OCI-M2 (cell line): Measurements from ENCODE around the gene FAM110A.

ENCODE experiments used
- DNase-seq: peaks from one replicate; lab custom pipeline; 2025; ENCODE audit not compliant: unreplicated experiment; lab: John Stamatoyannopoulos, UW

Gene FAM110A

GRCh38 chr20:870758-871157 is 37.2 kb downstream of the FAM110A start:
- no peak for DNase-seq

GRCh38 chr20:871436-871835 is 37.9 kb downstream of the FAM110A start:
- no peak for DNase-seq

- no peak for DNase-seq
These were observed 38.4 kb downstream of the FAM110A start for GRCh38 chr20:871948-872347.

GRCh38 chr20:872855-873520 is 39.5 kb downstream of the FAM110A start:
- DNase-seq, result no peak

GRCh38 chr20:873875-874607 is 40.5 kb downstream of the FAM110A start:
- no peak for DNase-seq

GRCh38 chr20:875115-875514 is 41.6 kb downstream of the FAM110A start:
- DNase-seq, result no peak

- no peak for DNase-seq
These were observed 44.3 kb downstream of the FAM110A start for GRCh38 chr20:877814-878213.

- DNase-seq, result no peak
These were observed 45.2 kb downstream of the FAM110A start for GRCh38 chr20:878511-879307.

- DNase-seq, result no peak
These were observed 46.1 kb downstream of the FAM110A start for GRCh38 chr20:879626-880025.

- no peak for DNase-seq
These were observed 47.7 kb downstream of the FAM110A start for GRCh38 chr20:881051-881782.

- DNase-seq, result no peak
These were observed 48.2 kb downstream of the FAM110A start for GRCh38 chr20:881783-882144.

- no peak for DNase-seq
These were observed 51.8 kb downstream of the FAM110A start for GRCh38 chr20:884983-885952.

- no peak for DNase-seq
These were observed 53.6 kb downstream of the FAM110A start for GRCh38 chr20:887137-887536.

- DNase-seq, result no peak
These were observed 54.5 kb downstream of the FAM110A start for GRCh38 chr20:888057-888456.

- DNase-seq, result no peak
These were observed 55.6 kb downstream of the FAM110A start for GRCh38 chr20:889106-889505.

- DNase-seq, result no peak
These were observed 56.5 kb downstream of the FAM110A start for GRCh38 chr20:889932-890463.

- no peak for DNase-seq
These were observed 57.1 kb downstream of the FAM110A start for GRCh38 chr20:890666-891057.

GRCh38 chr20:891058-891705 is 57.7 kb downstream of the FAM110A start:
- no peak for DNase-seq

GRCh38 chr20:891706-892080 is 58.2 kb downstream of the FAM110A start:
- no peak for DNase-seq
